K562 (cell line): Measurements from ENCODE around the gene ZSWIM4. TPM values are rescaled to one million over a fixed set of nuclear protein-coding genes. Genes with fewer than 3 reads are reported as not detected.
A peak's percentile ranks its signal among the peaks of the same experiment; 100 is the strongest.

Source experiments
- CBX1 ChIP-seq: sonication (generic); IDR thresholded peaks from 2 replicates; pipeline ENCODE4 v1.6.1; 2016; ENCODE audit warnings: antibody characterized with exemption, low read depth, mild to moderate bottlenecking
- FIP1L1 ChIP-seq: fragments of 200-400 bp; formaldehyde crosslinking; IDR thresholded peaks from 2 replicates; pipeline ENCODE4 v1.6.1; 2018; ENCODE audit warnings: mild to moderate bottlenecking, low read depth, low read length; ENCODE audit not compliant: poor library complexity, severe bottlenecking
- GTF2E2 ChIP-seq: fragments of 200-800 bp; sonication (Bioruptor generic); IDR thresholded peaks from 2 replicates; pipeline ENCODE4 v1.6.1; 2016; ENCODE audit warnings: missing genetic modification characterization, missing compliant biosample characterization
- ILF3 ChIP-seq: fragments of 450-650 bp; IDR thresholded peaks from 2 replicates; pipeline ENCODE4 v1.6.1; 2018; ENCODE audit warnings: antibody characterized with exemption, mild to moderate bottlenecking, moderate library complexity, borderline replicate concordance
- PHTF2 ChIP-seq: fragments of 250-450 bp; sonication (Bioruptor Pico); IDR thresholded peaks from 2 replicates; pipeline ENCODE4 v1.5.0; 2021; ENCODE audit warnings: mild to moderate bottlenecking
- RBFOX2 ChIP-seq: fragments of 200-400 bp; formaldehyde crosslinking; IDR thresholded peaks from 2 replicates; pipeline ENCODE4 v1.6.1; 2017; ENCODE audit warnings: low read depth, mild to moderate bottlenecking, low read length, moderate library complexity
- SPI1 ChIP-seq: IDR thresholded peaks from 2 replicates; pipeline ENCODE4 v1.6.1; 2011; ENCODE audit warnings: low read depth, low read length, control low read depth, borderline replicate concordance
- SRSF3 ChIP-seq: fragments of 200-400 bp; formaldehyde crosslinking; IDR thresholded peaks from 2 replicates; pipeline ENCODE4 v1.6.1; 2016; ENCODE audit warnings: mild to moderate bottlenecking, low read length, moderate library complexity; ENCODE audit not compliant: insufficient read depth
- ZNF121 ChIP-seq: sonication (generic); formaldehyde crosslinking; conservative IDR thresholded peaks from 2 replicates; pipeline ENCODE4 v1.8.0; 2022; ENCODE audit warnings: missing genetic modification reagents
- ZNF445 ChIP-seq: fragments of 250-450 bp; sonication (Bioruptor Pico); IDR thresholded peaks from 2 replicates; pipeline ENCODE4 v1.4.0; 2020; ENCODE audit warnings: low read depth, mild to moderate bottlenecking, moderate library complexity
- polyA plus RNA-seq, 8 experiments: library from polyadenylated mRNA; depleted of rRNA in 4 of 8; stranded (reverse) in 5 of 8; unstranded in 3 of 8; fragments of >200 nt; fragmentation: Nextera tagmentation in 2 of 8; fragmentation: Illumina TruSeq in 1 of 8; extraction: Ambion mirVana in 2 of 8; extraction: Trizol in 1 of 8; gene quantifications; 2 replicates each; pipeline versions ENCODE4 v1.2.1 to v1.2.3, GENCODE V29; 2011 to 2014; ENCODE audit warnings: inconsistent platforms in 1 of 8, missing spikeins in 1 of 8
- total RNA-seq, 7 experiments: library from RNA; depleted of rRNA in 6 of 7; stranded (reverse); fragments of >200 nt in 6 of 7; fragmentation: Illumina TruSeq in 2 of 7; extraction: Trizol in 2 of 7; gene quantifications; 2 replicates each; pipeline versions ENCODE4 v1.2.1 to v1.2.3, GENCODE V29; 2011 to 2021; ENCODE audit warnings: low replicate concordance in 1 of 7
- TF ChIP-seq, protein P1 (sequence below): fragments of 150-350 bp; conservative IDR thresholded peaks from 2 replicates; pipeline ENCODE4 v1.6.1; 2014; ENCODE audit warnings: low read length
- TF ChIP-seq, protein P2 (sequence below), 2 experiments: fragments of 250-450 bp in 1 of 2; fragments of 450-650 bp in 1 of 2; sonication (Bioruptor Pico) in 1 of 2; IDR thresholded peaks; 2 replicates each; pipeline versions ENCODE4 v1.6.1 to v1.8.0; 2016 to 2021; ENCODE audit warnings: mild to moderate bottlenecking in 2 of 2, moderate library complexity in 2 of 2, missing compliant biosample characterization in 1 of 2, missing genetic modification characterization in 1 of 2
- TF ChIP-seq, protein P3 (sequence below): fragments of 450-650 bp; IDR thresholded peaks from 2 replicates; pipeline ENCODE4 v1.6.1; 2018; ENCODE audit not compliant: partially characterized antibody
- TF ChIP-seq, protein P4 (sequence below): fragments of 450-650 bp; IDR thresholded peaks from one replicate; pipeline ENCODE4 v1.6.1; 2018; ENCODE audit warnings: mild to moderate bottlenecking, moderate library complexity; ENCODE audit not compliant: partially characterized antibody
- TF ChIP-seq, protein P5 (sequence below): fragments of 250-450 bp; sonication (Bioruptor Pico); IDR thresholded peaks from 2 replicates; pipeline ENCODE4 v1.5.0; 2020; ENCODE audit warnings: mild to moderate bottlenecking, borderline replicate concordance

ZSWIM4 gene
- total and polyA plus RNA-seq, 9 of the 15 experiments (the other 6 are each of a cell fraction or from before 2014, with no cell fraction given) = 0.25 to 3.7 (median 0.79) TPM; not detected in 2

DNA sequence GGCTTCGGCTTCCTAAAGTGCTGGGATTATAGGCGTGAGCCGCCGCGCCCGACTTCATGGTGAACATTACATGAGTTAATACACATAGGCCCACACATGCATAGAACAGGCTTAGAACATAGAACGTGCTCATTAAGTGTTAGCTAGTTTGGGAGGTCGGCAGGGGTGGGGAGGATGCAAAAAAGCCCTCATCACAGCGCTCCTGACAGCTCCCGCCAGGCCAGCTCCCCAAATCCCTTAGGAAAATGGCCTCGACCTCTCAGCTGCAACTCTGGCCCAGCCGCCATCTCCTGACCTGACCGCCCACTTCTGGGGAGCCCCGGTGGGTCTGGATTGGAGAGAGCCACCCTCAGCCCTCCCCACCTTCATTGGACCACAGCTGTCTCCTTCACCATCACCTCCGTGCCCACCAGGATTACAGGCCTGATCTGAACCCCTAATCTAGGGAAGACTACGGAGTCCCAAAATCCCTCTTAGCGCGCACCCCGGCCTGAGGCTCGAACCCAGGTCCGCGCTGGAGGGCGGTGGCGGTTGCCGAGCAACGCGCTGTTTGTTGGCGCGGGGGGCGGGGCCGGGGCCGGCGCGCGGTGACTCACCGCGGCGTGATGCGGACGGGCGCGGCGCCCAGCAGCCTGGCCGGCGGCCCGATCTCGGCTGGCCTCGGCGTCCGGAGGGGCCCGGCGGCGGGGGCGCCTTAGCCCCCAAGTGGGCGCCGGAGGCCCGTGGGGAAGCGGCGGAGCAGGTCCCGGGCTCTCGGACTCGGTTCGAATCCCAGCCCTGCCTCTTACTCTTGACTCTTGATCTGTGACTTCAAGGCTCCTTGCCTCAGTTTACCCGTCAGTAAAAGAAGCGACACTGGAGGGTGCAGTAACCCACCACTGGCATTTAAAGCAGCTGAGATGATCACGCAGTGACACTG, 55.0 kb downstream of the ZSWIM4 start (continued):
- TF ChIP-seq, protein P1, sequence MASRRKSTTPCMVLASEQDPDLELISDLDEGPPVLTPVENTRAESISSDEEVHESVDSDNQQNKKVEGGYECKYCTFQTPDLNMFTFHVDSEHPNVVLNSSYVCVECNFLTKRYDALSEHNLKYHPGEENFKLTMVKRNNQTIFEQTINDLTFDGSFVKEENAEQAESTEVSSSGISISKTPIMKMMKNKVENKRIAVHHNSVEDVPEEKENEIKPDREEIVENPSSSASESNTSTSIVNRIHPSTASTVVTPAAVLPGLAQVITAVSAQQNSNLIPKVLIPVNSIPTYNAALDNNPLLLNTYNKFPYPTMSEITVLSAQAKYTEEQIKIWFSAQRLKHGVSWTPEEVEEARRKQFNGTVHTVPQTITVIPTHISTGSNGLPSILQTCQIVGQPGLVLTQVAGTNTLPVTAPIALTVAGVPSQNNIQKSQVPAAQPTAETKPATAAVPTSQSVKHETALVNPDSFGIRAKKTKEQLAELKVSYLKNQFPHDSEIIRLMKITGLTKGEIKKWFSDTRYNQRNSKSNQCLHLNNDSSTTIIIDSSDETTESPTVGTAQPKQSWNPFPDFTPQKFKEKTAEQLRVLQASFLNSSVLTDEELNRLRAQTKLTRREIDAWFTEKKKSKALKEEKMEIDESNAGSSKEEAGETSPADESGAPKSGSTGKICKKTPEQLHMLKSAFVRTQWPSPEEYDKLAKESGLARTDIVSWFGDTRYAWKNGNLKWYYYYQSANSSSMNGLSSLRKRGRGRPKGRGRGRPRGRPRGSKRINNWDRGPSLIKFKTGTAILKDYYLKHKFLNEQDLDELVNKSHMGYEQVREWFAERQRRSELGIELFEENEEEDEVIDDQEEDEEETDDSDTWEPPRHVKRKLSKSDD = no peak
- no peak for TF ChIP-seq SPI1
- TF ChIP-seq CBX1 = no peak
- TF ChIP-seq ILF3 = no peak
- TF ChIP-seq, protein P2, sequence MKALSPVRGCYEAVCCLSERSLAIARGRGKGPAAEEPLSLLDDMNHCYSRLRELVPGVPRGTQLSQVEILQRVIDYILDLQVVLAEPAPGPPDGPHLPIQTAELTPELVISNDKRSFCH (CRISPR knock-in tag; IDR thresholded peaks at IDR 0.05) = no peak
- TF ChIP-seq, protein P2 (tag; IDR thresholded peaks at IDR 0.05) = no peak
- peak; percentile 80 for TF ChIP-seq RBFOX2
- TF ChIP-seq, protein P3, sequence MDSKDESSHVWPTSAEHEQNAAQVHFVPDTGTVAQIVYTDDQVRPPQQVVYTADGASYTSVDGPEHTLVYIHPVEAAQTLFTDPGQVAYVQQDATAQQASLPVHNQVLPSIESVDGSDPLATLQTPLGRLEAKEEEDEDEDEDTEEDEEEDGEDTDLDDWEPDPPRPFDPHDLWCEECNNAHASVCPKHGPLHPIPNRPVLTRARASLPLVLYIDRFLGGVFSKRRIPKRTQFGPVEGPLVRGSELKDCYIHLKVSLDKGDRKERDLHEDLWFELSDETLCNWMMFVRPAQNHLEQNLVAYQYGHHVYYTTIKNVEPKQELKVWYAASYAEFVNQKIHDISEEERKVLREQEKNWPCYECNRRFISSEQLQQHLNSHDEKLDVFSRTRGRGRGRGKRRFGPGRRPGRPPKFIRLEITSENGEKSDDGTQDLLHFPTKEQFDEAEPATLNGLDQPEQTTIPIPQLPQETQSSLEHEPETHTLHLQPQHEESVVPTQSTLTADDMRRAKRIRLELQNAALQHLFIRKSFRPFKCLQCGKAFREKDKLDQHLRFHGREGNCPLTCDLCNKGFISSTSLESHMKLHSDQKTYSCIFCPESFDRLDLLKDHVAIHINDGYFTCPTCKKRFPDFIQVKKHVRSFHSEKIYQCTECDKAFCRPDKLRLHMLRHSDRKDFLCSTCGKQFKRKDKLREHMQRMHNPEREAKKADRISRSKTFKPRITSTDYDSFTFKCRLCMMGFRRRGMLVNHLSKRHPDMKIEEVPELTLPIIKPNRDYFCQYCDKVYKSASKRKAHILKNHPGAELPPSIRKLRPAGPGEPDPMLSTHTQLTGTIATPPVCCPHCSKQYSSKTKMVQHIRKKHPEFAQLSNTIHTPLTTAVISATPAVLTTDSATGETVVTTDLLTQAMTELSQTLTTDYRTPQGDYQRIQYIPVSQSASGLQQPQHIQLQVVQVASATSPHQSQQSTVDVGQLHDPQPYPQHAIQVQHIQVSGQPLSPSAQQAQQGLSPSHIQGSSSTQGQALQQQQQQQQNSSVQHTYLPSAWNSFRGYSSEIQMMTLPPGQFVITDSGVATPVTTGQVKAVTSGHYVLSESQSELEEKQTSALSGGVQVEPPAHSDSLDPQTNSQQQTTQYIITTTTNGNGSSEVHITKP = peak; percentile 35
- TF ChIP-seq SRSF3 = no peak
- no peak for TF ChIP-seq PHTF2 (CRISPR knock-in tag)
- TF ChIP-seq, protein P4, sequence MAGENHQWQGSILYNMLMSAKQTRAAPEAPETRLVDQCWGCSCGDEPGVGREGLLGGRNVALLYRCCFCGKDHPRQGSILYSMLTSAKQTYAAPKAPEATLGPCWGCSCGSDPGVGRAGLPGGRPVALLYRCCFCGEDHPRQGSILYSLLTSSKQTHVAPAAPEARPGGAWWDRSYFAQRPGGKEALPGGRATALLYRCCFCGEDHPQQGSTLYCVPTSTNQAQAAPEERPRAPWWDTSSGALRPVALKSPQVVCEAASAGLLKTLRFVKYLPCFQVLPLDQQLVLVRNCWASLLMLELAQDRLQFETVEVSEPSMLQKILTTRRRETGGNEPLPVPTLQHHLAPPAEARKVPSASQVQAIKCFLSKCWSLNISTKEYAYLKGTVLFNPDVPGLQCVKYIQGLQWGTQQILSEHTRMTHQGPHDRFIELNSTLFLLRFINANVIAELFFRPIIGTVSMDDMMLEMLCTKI = no peak
- no peak for TF ChIP-seq ZNF445 (CRISPR knock-in tag)
- TF ChIP-seq, protein P5, sequence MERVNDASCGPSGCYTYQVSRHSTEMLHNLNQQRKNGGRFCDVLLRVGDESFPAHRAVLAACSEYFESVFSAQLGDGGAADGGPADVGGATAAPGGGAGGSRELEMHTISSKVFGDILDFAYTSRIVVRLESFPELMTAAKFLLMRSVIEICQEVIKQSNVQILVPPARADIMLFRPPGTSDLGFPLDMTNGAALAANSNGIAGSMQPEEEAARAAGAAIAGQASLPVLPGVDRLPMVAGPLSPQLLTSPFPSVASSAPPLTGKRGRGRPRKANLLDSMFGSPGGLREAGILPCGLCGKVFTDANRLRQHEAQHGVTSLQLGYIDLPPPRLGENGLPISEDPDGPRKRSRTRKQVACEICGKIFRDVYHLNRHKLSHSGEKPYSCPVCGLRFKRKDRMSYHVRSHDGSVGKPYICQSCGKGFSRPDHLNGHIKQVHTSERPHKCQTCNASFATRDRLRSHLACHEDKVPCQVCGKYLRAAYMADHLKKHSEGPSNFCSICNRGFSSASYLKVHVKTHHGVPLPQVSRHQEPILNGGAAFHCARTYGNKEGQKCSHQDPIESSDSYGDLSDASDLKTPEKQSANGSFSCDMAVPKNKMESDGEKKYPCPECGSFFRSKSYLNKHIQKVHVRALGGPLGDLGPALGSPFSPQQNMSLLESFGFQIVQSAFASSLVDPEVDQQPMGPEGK (CRISPR knock-in tag) = no peak
- no peak for TF ChIP-seq GTF2E2 (tag)
- TF ChIP-seq ZNF121 = no peak
- TF ChIP-seq FIP1L1 = no peak
